Ascending aorta (tissue), 2 donors: Measurements from ENCODE around the gene TLE3. TPM values are rescaled to one million over a fixed set of nuclear protein-coding genes. Genes with fewer than 3 reads are reported as not detected.

Experiments used
- DNase-seq, 2 donors: peaks; one replicate each; pipeline ENCODE4 v3.0.0-alpha.2; 2019; ENCODE audit warnings: low spot score in 2 of 2
- H3K27ac ChIP-seq, 2 donors: fragments of 200-600 bp; sonication (generic); one replicate each; pipeline ENCODE4 v1.5.1; 2016 to 2017; ENCODE audit warnings: mild to moderate bottlenecking in 1 of 2
- H3K27me3 ChIP-seq: fragments of 200-600 bp; sonication (generic); one replicate; pipeline ENCODE4 v1.5.1; 2017
- H3K36me3 ChIP-seq, 2 donors: fragments of 200-600 bp; sonication (generic); one replicate each; pipeline ENCODE4 v1.5.1; 2016
- H3K4me1 ChIP-seq, 2 donors: fragments of 200-600 bp; sonication (generic); one replicate each; pipeline ENCODE4 v1.5.1; 2016 to 2017; ENCODE audit warnings: mild to moderate bottlenecking in 1 of 2
- H3K4me3 ChIP-seq, 2 donors: fragments of 200-600 bp; sonication (generic); one replicate each; pipeline ENCODE4 v1.5.1; 2016 to 2017; ENCODE audit warnings: mild to moderate bottlenecking in 1 of 2
- H3K9me3 ChIP-seq, 2 donors: fragments of 200-600 bp; sonication (generic); one replicate each; pipeline ENCODE4 v1.5.1; 2016
- CTCF ChIP-seq, 3 experiments: fragments of 200-600 bp in 2 of 3; fragments of 450-650 bp in 1 of 3; sonication (generic) in 2 of 3; IDR thresholded peaks; one replicate each; pipeline ENCODE4 v1.5.1; 2016 to 2019; ENCODE audit warnings: antibody characterized with exemption in 3 of 3, mild to moderate bottlenecking in 1 of 3, moderate library complexity in 1 of 3
- intact Hi-C: fragments of 100-400 bp; cut with DNase I; formaldehyde crosslinking; loops from one replicate; pipeline ENCODE4 v1.15.1; 2023
- total RNA-seq: library from RNA; depleted of rRNA; stranded (reverse); fragments of >200 nt; gene quantifications from one replicate; pipeline ENCODE4 v1.1.0, GENCODE V29; 2016

The TLE3 gene
- total RNA-seq, 1 donor from 2014 or later: 76.4 TPM

GRCh38 chr15:70128414-70129140, 30.9 kb upstream of the TLE3 start:
- H3K36me3 ChIP-seq: no peaks in the 10 kb centered on the region
- no peak for TF ChIP-seq CTCF (IDR thresholded peaks at IDR 0.05)
- H3K4me1 ChIP-seq: no peaks in the 10 kb centered on the region
- H3K27me3 ChIP-seq: no peaks in the 10 kb centered on the region
- DNase-seq: no peak
- H3K27ac ChIP-seq: no peak overlapping the region
- no peaks in the 10 kb centered on the region for H3K9me3 ChIP-seq
- no peak overlapping the region for H3K4me3 ChIP-seq
- intact Hi-C loops: no loop called here

GRCh38 chr15:70127770-70128413, 30.2 kb upstream of the TLE3 start:
- no peaks in the 10 kb centered on the region for H3K9me3 ChIP-seq
- no peaks in the 10 kb centered on the region for H3K27me3 ChIP-seq
- no peaks in the 10 kb centered on the region for H3K4me1 ChIP-seq
- no peaks in the 10 kb centered on the region for H3K36me3 ChIP-seq
- no peak for DNase-seq
- intact Hi-C loops: no loop called here
- no peak for TF ChIP-seq CTCF (IDR thresholded peaks at IDR 0.05)
- H3K4me3 ChIP-seq: no peak overlapping the region
- H3K27ac ChIP-seq: no peak overlapping the region

GRCh38 chr15:70127288-70127746, 29.6 kb upstream of the TLE3 start:
- Histone ChIP-seq H3K4me3 (no peak overlapping the region), H3K9me3 (no peaks in the 10 kb centered on the region), H3K27ac (no peak overlapping the region), H3K27me3 (no peaks in the 10 kb centered on the region), H3K36me3 (no peaks in the 10 kb centered on the region), H3K4me1 (no peaks in the 10 kb centered on the region)
- intact Hi-C loops: no loop called here
- TF ChIP-seq CTCF (IDR thresholded peaks at IDR 0.05): no peak
- DNase-seq: no peak

- no peak overlapping the region for H3K27ac ChIP-seq
- no peak overlapping the region for H3K4me3 ChIP-seq
- H3K27me3 ChIP-seq: no peaks in the 10 kb centered on the region
- no peaks in the 10 kb centered on the region for H3K9me3 ChIP-seq
- no peak for TF ChIP-seq CTCF (IDR thresholded peaks at IDR 0.05)
- intact Hi-C loops: no loop called here
- no peaks in the 10 kb centered on the region for H3K4me1 ChIP-seq
- H3K36me3 ChIP-seq: no peaks in the 10 kb centered on the region
- no peak for DNase-seq
Observed at GRCh38 chr15:70126362-70126761, 28.6 kb upstream of the TLE3 start.

- TF ChIP-seq CTCF (IDR thresholded peaks at IDR 0.05): no peak
- Histone ChIP-seq H3K27ac (no peak overlapping the region), H3K9me3 (no peaks in the 10 kb centered on the region), H3K4me3 (no peak overlapping the region), H3K27me3 (no peaks in the 10 kb centered on the region), H3K36me3 (no peaks in the 10 kb centered on the region), H3K4me1 (no peaks in the 10 kb centered on the region)
- intact Hi-C loops: no loop called here
- DNase-seq: no peak
Observed at GRCh38 chr15:70125605-70126004, 27.9 kb upstream of the TLE3 start.
